C4-2B (cell line): Measurements from ENCODE around the gene EXPH5.

Source experiments
- H3K27ac ChIP-seq: fragments of 450-650 bp; 2 replicates; pipeline ENCODE4 v1.5.1; 2017
- CTCF ChIP-seq: fragments of 450-650 bp; conservative IDR thresholded peaks from 2 replicates; pipeline ENCODE4 v1.5.1; 2017; ENCODE audit warnings: mild to moderate bottlenecking
- ZFX ChIP-seq: fragments of 450-650 bp; IDR thresholded peaks from 2 replicates; pipeline ENCODE4 v1.6.1; 2017

EXPH5 gene

GRCh38 chr11:108599978-108600377 lies 6.4 kb upstream of the EXPH5 start:
- TF ChIP-seq CTCF (no peak), ZFX (no peak)
- no peak overlapping the region for H3K27ac ChIP-seq

DNA sequence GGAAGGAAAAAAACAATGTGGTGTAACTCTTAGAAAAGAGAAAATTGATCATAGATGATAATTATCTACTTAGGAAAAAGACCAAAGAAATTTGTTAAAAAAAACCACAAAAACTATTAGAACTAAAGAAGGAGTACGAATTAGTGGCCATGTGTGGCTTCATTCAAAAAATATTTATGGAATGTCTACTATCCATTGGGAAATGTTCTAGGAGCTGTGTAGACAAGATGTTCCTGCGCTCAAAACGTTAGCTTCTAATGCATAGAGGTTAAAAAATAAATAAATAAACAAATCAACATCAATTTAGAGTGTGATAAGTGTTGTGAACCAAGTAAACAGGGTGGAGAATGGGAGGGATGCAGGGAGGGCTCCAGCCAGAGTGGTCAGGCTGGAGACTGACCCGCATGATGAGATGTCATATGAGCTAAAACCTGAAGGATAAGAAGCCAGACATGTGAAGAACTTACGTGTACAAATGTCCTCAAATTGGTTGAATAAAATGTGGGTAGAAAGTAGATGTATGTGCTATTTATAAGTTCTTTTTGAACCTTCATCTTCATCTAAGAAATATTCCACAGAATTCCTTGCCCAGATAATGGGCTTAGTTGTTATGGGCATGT lies 4.3 kb upstream of the EXPH5 start:
- TF ChIP-seq ZFX (no peak), CTCF (no peak)
- H3K27ac ChIP-seq, result no peak overlapping the region

- no peak for TF ChIP-seq CTCF
- no peak for TF ChIP-seq ZFX
- H3K27ac ChIP-seq, result no peak overlapping the region
Observed at GRCh38 chr11:108596701-108597100, 3.1 kb upstream of the EXPH5 start.

GRCh38 chr11:108593923-108594434 lies 411 bp upstream of the EXPH5 start:
- TF ChIP-seq ZFX (no peak), CTCF (no peak)
- peak overlapping the region; percentile 96 for H3K27ac ChIP-seq

DNA sequence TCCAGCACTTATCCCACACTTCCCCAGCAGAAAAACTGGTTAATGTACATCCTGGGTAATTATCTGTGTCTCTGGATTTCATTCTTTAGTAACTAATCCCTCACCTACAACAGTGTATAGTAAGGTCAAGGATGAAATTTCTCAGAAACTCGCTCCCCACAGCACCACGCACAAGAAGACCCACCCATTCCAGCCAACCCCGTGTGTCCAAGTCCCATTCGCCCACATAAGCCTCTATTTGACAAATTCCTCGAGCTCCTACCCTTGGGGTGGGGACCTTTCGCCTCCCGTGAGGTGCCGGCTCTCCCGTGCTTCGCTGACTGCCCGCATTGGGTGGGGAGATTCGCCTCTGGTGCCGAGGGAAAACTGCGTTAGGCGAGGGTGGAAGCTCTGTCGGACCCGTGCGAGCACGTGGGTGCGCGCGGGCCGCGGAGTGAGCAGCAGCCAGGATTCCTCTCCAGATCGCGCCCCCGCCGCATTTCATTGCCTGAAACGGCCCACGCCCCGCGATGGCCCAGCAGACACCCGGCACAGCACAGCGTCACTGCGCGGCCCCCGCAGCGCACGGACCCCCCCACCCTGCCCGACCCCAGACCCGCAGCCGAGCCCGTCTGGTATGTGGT lies 866 bp downstream of the EXPH5 start:
- TF ChIP-seq CTCF (no peak), ZFX (no peak)
- H3K27ac ChIP-seq, result peak overlapping the region; percentile 96

- H3K27ac ChIP-seq, result no peak overlapping the region
- TF ChIP-seq ZFX (no peak), CTCF (no peak)
Observed at GRCh38 chr11:108591893-108592292, 1.7 kb downstream of the EXPH5 start.

- TF ChIP-seq ZFX, result no peak
- no peak for TF ChIP-seq CTCF
- no peak overlapping the region for H3K27ac ChIP-seq
Observed at GRCh38 chr11:108589136-108589535, 4.4 kb downstream of the EXPH5 start.
